Gastrocnemius medialis (tissue), 4 donors: Measurements from ENCODE around the gene LENEP.

Experiments used
- CTCF ChIP-seq, 5 experiments: fragments of 450-650 bp in 3 of 5; fragments of 200-600 bp in 2 of 5; sonication (generic) in 2 of 5; IDR thresholded peaks in 4 of 5; conservative IDR thresholded peaks in 1 of 5; 1 replicate in 4 of 5; 2 replicates in 1 of 5; pipeline ENCODE4 v1.5.1; 2016 to 2019; ENCODE audit warnings: antibody characterized with exemption in 5 of 5, mild to moderate bottlenecking in 3 of 5, moderate library complexity in 3 of 5
- POLR2A ChIP-seq, 2 donors: fragments of 450-650 bp; IDR thresholded peaks; one replicate each; pipeline ENCODE4 v1.6.1; 2017; ENCODE audit warnings: antibody characterized with exemption in 2 of 2, mild to moderate bottlenecking in 2 of 2, moderate library complexity in 2 of 2

- TF ChIP-seq CTCF (IDR thresholded peaks at IDR 0.05 in 4 of 5, conservative IDR thresholded peaks at IDR 0.05 in 1 of 5), result no peak
- no peak for TF ChIP-seq POLR2A (IDR thresholded peaks at IDR 0.05)
These were observed 47.2 kb upstream of the LENEP start for GRCh38 chr1:154945962-154946850.
